ENCODE measurements around the gene DUSP15.

DNA sequence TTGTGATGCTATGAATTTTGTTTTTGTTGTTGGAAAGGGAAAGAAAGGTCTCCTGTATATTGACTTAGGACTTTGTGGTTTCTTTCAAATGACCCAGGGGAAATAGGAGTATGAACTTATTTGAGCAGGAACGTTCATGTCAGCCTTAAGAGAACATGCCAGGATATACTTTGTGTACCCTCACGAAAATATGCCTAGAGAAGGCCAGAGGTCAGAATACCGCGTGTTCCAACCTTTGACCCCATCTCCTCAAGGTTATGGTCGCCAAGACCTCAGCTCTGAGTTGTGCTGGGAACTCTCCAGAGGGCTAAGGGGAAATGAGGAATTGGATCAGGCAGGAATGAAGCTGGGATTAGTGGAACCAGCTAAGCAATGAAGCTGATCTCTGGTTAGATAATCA is 11.6 kb upstream of the DUSP15 start:
- TF ChIP-seq, protein P1, sequence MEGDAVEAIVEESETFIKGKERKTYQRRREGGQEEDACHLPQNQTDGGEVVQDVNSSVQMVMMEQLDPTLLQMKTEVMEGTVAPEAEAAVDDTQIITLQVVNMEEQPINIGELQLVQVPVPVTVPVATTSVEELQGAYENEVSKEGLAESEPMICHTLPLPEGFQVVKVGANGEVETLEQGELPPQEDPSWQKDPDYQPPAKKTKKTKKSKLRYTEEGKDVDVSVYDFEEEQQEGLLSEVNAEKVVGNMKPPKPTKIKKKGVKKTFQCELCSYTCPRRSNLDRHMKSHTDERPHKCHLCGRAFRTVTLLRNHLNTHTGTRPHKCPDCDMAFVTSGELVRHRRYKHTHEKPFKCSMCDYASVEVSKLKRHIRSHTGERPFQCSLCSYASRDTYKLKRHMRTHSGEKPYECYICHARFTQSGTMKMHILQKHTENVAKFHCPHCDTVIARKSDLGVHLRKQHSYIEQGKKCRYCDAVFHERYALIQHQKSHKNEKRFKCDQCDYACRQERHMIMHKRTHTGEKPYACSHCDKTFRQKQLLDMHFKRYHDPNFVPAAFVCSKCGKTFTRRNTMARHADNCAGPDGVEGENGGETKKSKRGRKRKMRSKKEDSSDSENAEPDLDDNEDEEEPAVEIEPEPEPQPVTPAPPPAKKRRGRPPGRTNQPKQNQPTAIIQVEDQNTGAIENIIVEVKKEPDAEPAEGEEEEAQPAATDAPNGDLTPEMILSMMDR (IDR thresholded peaks at IDR 0.05), result no peak
- no peak for TF ChIP-seq POLR2A (IDR thresholded peaks at IDR 0.05)

Data from adrenal gland (tissue), 5 donors.